Measurements from ENCODE around the gene SLC9C2. TPM values are rescaled to one million over a fixed set of nuclear protein-coding genes. Genes with fewer than 3 reads are reported as not detected.
A peak's percentile ranks its signal among the peaks of the same experiment; 100 is the strongest.

Gene SLC9C2
- total RNA-seq, 5 donors from 2014 or later (not counting 1 experiment from before 2014, with no cell fraction given), result not detected

DNA sequence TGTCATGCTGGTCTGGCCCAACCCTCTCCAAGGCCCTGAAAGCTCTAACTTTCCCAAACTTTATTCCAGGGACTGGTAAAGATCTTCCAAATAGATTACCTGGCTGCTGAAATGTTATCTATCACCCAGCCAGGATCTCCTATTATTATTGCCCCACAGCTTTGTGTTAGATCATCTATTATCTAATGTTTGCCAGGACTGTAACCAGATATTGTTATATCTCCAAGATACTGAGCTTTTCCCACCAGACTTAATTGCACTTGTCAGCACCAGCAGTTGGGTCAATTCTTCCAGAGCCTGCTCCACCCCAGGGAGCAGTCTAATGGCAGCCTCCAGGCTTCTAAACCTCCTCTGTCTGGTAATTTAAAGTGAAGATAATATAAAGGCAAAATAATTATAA is 66.6 kb downstream of the SLC9C2 start:
- Histone ChIP-seq H3K4me1 (ENCODE audit: control insufficient read depth in 1 of 2, extremely low read depth in 1 of 2, insufficient read depth in 2 of 2, low read length in 2 of 2) (peaks cover 0 to 5% of the 10 kb centered on the region in 2 experiments), H3K4me3 (ENCODE audit: control insufficient read depth in 1 of 2, extremely low read depth in 1 of 2, low read length in 1 of 2) (no peak overlapping the region), H3K27ac (ENCODE audit: low read length) (no peak overlapping the region), H3K9me3 (no peaks in the 10 kb centered on the region), H3K36me3 (ENCODE audit: control insufficient read depth in 2 of 2, extremely low read depth in 1 of 2, insufficient read depth in 1 of 2, low read length in 1 of 2) (no peaks in the 10 kb centered on the region), H3K27me3 (replicated peaks in 1 of 2; ENCODE audit: control insufficient read depth in 2 of 2, extremely low read depth in 1 of 2, insufficient read depth in 2 of 2, low read length in 1 of 2) (no peaks in the 10 kb centered on the region)
- CTCF ChIA-PET, result interaction anchor here in 1 of 2 donors (0.6 to 1.0 kb wide), 2 partner anchors 11 to 286 kb away, joined by 3 read pairs; no protein-coding TSS in a partner anchor
- Mint-ChIP-seq H3K4me1 (peaks cover 13 to 14% (median 13%) of the 10 kb centered on the region in 3 donors), H3K27me3 (peaks cover 4 to 10% of the 10 kb centered on the region in 2 donors), H3K27ac (no peak overlapping the region), H3K36me3 (no peaks in the 10 kb centered on the region), H3K4me3 (no peak overlapping the region), H3K9me3 (peaks cover 0 to 5% (median 0%) of the 10 kb centered on the region in 3 donors)
- POLR2A ChIA-PET, result no interaction called here
- DNase-seq, result no peak
- no peak for ATAC-seq (replicated peaks in 1 of 4)

DNA sequence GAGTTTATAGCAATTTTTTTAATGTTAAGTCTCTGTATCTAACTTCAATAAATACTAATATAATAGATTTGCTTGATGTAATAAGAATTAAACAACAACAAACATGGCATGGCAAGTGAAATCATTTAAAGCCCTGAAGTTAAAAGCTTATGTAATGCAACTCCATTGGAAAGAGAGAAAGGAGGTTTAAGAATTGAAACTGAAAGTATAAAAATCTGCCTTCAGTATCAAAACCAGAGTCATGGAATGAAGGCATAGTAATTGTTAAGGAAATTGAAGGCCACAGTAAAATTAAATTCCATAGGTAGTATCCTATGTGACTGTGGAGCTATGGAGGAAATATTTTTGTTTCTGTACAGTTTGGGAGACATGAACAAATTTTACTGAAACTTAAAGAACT is 70.6 kb downstream of the SLC9C2 start:
- DNase-seq, result peak in 1 of 35 experiments; percentile 20
- Mint-ChIP-seq H3K27ac (peak overlapping the region; percentile 17 to 83), H3K4me3 (peak overlapping the region; percentile 41 to 57 (median 56))

DNA sequence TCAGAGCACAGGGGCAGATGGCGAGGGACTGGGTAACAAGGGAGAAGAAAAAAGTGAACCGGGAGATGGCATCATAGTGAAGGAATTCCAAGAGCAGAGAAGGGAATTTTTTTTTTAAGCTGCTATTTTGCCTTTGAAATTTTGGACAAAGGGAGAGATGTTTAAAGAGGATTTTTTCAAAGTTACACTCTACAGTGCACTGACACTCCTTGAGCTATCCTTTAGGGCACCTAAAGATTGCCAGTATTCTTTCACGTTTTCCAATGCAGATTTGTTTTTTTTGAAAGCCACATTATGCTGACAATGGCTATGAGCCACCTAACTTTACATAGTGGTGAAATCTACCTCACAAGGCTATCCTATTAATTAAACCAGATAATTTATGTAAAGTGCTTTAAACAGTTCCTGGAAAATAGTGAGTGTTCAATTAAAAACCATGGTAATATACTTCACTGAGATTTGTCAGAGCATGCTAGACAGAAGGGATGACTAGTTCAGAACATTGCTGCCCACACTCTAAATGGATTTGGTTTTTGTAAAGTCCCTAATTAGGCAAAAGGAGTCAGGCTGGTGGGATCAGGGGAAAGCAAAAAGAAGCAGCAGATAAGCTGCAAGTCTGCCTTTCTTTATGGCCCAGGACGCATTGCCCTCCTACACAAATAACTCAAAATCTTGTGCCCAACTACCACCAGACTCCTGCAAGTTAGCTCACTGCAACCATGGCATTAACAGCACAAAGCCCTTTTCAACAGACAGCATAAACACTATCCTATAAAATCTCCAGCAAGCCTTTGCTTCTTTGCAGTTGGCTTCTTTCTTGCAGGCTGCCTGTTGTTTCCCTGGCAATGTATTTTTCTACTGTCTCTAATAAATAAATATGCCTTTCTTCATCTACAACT is 71.8 kb downstream of the SLC9C2 start:
- WGBS (ENCODE audit: insufficient coverage), result 100% methylated on average over 2 of the region's 4 CpGs
- Histone ChIP-seq H3K9me3 (no peaks in the 10 kb centered on the region), H3K27me3 (replicated peaks in 1 of 2; ENCODE audit: control insufficient read depth in 2 of 2, extremely low read depth in 1 of 2, insufficient read depth in 2 of 2, low read length in 1 of 2) (no peaks in the 10 kb centered on the region), H3K4me3 (ENCODE audit: control insufficient read depth in 1 of 2, extremely low read depth in 1 of 2, low read length in 1 of 2) (no peak overlapping the region), H3K36me3 (ENCODE audit: control insufficient read depth in 2 of 2, extremely low read depth in 1 of 2, insufficient read depth in 1 of 2, low read length in 1 of 2) (no peaks in the 10 kb centered on the region), H3K27ac (ENCODE audit: low read length) (no peak overlapping the region), H3K4me1 (ENCODE audit: control insufficient read depth in 1 of 2, extremely low read depth in 1 of 2, insufficient read depth in 2 of 2, low read length in 2 of 2) (peaks cover 0 to 5% of the 10 kb centered on the region in 2 experiments)
- ATAC-seq (replicated peaks in 1 of 4) (no peak), DNase-seq (no peak)
- Mint-ChIP-seq H3K36me3 (no peaks in the 10 kb centered on the region), H3K27me3 (peaks cover 0 to 4% of the 10 kb centered on the region in 2 donors), H3K9me3 (no peaks in the 10 kb centered on the region), H3K27ac (peak overlapping the region in 1 of 2 donors; percentile 17), H3K4me1 (peaks cover 37 to 45% (median 40%) of the 10 kb centered on the region in 3 donors), H3K4me3 (no peak overlapping the region)
- ChIA-PET POLR2A (interaction anchor here in 1 of 2 donors (0.7 to 1.0 kb wide), 2 partner anchors 11 to 608 kb away, joined by 3 read pairs; no protein-coding TSS in a partner anchor), CTCF (no interaction called here)

More for the DNA sequence above, 70.6 kb downstream of the SLC9C2 start:
- ChIA-PET CTCF (interaction anchor here in 1 of 2 donors (0.5 kb wide), 1 partner anchor 11 kb away, joined by 4 read pairs; no protein-coding TSS in a partner anchor), POLR2A (interaction anchor here in 1 of 2 donors (0.5 kb wide), 1 partner anchor 737 kb away, joined by 3 read pairs; no protein-coding TSS in a partner anchor)
- H3K4me3 ChIP-seq (ENCODE audit: control insufficient read depth in 1 of 2, extremely low read depth in 1 of 2, low read length in 1 of 2), result no peak overlapping the region
- peaks cover 0 to 5% of the 10 kb centered on the region in 2 experiments for H3K4me1 ChIP-seq (ENCODE audit: control insufficient read depth in 1 of 2, extremely low read depth in 1 of 2, insufficient read depth in 2 of 2, low read length in 2 of 2)
- Mint-ChIP-seq H3K4me1 (peaks cover 32 to 39% (median 39%) of the 10 kb centered on the region in 3 donors), H3K36me3 (no peaks in the 10 kb centered on the region), H3K9me3 (no peaks in the 10 kb centered on the region), H3K27me3 (peaks cover 1 to 4% of the 10 kb centered on the region in 2 donors)
- no peaks in the 10 kb centered on the region for H3K27me3 ChIP-seq (replicated peaks in 1 of 2; ENCODE audit: control insufficient read depth in 2 of 2, extremely low read depth in 1 of 2, insufficient read depth in 2 of 2, low read length in 1 of 2)
- no peaks in the 10 kb centered on the region for H3K9me3 ChIP-seq
- peak in 2 of 4 experiments; percentile 31 to 35 for ATAC-seq (replicated peaks in 1 of 4)
- no peaks in the 10 kb centered on the region for H3K36me3 ChIP-seq (ENCODE audit: control insufficient read depth in 2 of 2, extremely low read depth in 1 of 2, insufficient read depth in 1 of 2, low read length in 1 of 2)
- no peak overlapping the region for H3K27ac ChIP-seq (ENCODE audit: low read length)

- Mint-ChIP-seq H3K4me1 (peaks cover 39 to 49% (median 40%) of the 10 kb centered on the region in 3 donors), H3K36me3 (no peaks in the 10 kb centered on the region), H3K4me3 (no peak overlapping the region), H3K27ac (peak overlapping the region; percentile 46 to 50), H3K9me3 (no peaks in the 10 kb centered on the region), H3K27me3 (no peaks in the 10 kb centered on the region)
- Histone ChIP-seq H3K27me3 (replicated peaks in 1 of 2; ENCODE audit: control insufficient read depth in 2 of 2, extremely low read depth in 1 of 2, insufficient read depth in 2 of 2, low read length in 1 of 2) (no peaks in the 10 kb centered on the region), H3K27ac (ENCODE audit: low read length) (no peak overlapping the region), H3K9me3 (no peaks in the 10 kb centered on the region), H3K4me1 (ENCODE audit: control insufficient read depth in 1 of 2, extremely low read depth in 1 of 2, insufficient read depth in 2 of 2, low read length in 2 of 2) (peaks cover 0 to 5% of the 10 kb centered on the region in 2 experiments), H3K36me3 (ENCODE audit: control insufficient read depth in 2 of 2, extremely low read depth in 1 of 2, insufficient read depth in 1 of 2, low read length in 1 of 2) (no peaks in the 10 kb centered on the region), H3K4me3 (ENCODE audit: control insufficient read depth in 1 of 2, extremely low read depth in 1 of 2, low read length in 1 of 2) (no peak overlapping the region)
- CTCF ChIA-PET, result no interaction called here
- DNase-seq (no peak), ATAC-seq (replicated peaks in 1 of 4) (no peak)
- WGBS (ENCODE audit: insufficient coverage), result no CpG with 5 or more reads among the region's 4 CpGs
- POLR2A ChIA-PET, result no interaction called here
Observed at GRCh38 chr1:173529106-173529505, 73.8 kb downstream of the SLC9C2 start.

GRCh38 chr1:173527151-173527826 is 75.6 kb downstream of the SLC9C2 start:
- H3K27me3 ChIP-seq (replicated peaks in 1 of 2; ENCODE audit: control insufficient read depth in 2 of 2, extremely low read depth in 1 of 2, insufficient read depth in 2 of 2, low read length in 1 of 2), result no peaks in the 10 kb centered on the region
- no peaks in the 10 kb centered on the region for H3K36me3 Mint-ChIP-seq
- peaks cover 33 to 42% (median 34%) of the 10 kb centered on the region in 3 donors for H3K4me1 Mint-ChIP-seq
- no peaks in the 10 kb centered on the region for H3K27me3 Mint-ChIP-seq
- ChIA-PET CTCF (interaction anchor here in 1 of 2 donors (0.5 kb wide), 1 partner anchor 195 kb away, joined by 6 read pairs; no protein-coding TSS in a partner anchor), POLR2A (no interaction called here)
- no peaks in the 10 kb centered on the region for H3K9me3 ChIP-seq
- ATAC-seq (replicated peaks in 1 of 4) (no peak), DNase-seq (no peak)
- H3K27ac Mint-ChIP-seq, result no peak overlapping the region
- no peak overlapping the region for H3K4me3 ChIP-seq (ENCODE audit: control insufficient read depth in 1 of 2, extremely low read depth in 1 of 2, low read length in 1 of 2)
- no peaks in the 10 kb centered on the region for H3K9me3 Mint-ChIP-seq
- H3K4me1 ChIP-seq (ENCODE audit: control insufficient read depth in 1 of 2, extremely low read depth in 1 of 2, insufficient read depth in 2 of 2, low read length in 2 of 2), result no peaks in the 10 kb centered on the region
- no peak overlapping the region for H3K27ac ChIP-seq (ENCODE audit: low read length)
- no peak overlapping the region for H3K4me3 Mint-ChIP-seq
- H3K36me3 ChIP-seq (ENCODE audit: control insufficient read depth in 2 of 2, extremely low read depth in 1 of 2, insufficient read depth in 1 of 2, low read length in 1 of 2), result no peaks in the 10 kb centered on the region
- no CpG with 5 or more reads among the region's 3 CpGs for WGBS (ENCODE audit: insufficient coverage)

DNA sequence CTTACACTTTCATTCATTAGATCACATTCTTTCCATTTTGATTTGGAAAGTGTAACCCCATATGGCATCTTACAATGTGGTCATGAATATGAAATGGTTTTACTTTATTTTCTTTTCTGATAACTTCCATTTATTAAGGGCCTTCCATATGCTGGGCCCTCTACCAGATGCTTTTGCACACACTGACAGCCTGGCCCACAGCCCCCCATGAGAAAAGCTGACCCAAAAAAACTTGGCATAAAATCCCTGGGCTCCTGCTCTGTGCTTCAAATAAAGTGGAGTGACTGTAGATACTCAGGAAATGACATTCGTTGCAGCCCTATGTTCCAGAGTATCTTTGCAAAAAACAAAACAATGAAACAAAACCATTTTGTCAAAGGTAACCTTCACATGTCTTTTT is 76.9 kb downstream of the SLC9C2 start:
- DNase-seq, result no peak
- no peak for ATAC-seq (replicated peaks in 1 of 4)
- Mint-ChIP-seq H3K27ac (no peak overlapping the region), H3K4me3 (no peak overlapping the region), H3K9me3 (no peaks in the 10 kb centered on the region), H3K27me3 (no peaks in the 10 kb centered on the region), H3K4me1 (peaks cover 24 to 33% (median 26%) of the 10 kb centered on the region in 3 donors), H3K36me3 (no peaks in the 10 kb centered on the region)
- no peak overlapping the region for H3K4me3 ChIP-seq (ENCODE audit: control insufficient read depth in 1 of 2, extremely low read depth in 1 of 2, low read length in 1 of 2)
- no peaks in the 10 kb centered on the region for H3K27me3 ChIP-seq (replicated peaks in 1 of 2; ENCODE audit: control insufficient read depth in 2 of 2, extremely low read depth in 1 of 2, insufficient read depth in 2 of 2, low read length in 1 of 2)
- no peak overlapping the region for H3K27ac ChIP-seq (ENCODE audit: low read length)
- ChIA-PET POLR2A (no interaction called here), CTCF (no interaction called here)
- 100% methylated on average over 1 of the region's 1 CpG for WGBS (ENCODE audit: insufficient coverage)
- H3K4me1 ChIP-seq (ENCODE audit: control insufficient read depth in 1 of 2, extremely low read depth in 1 of 2, insufficient read depth in 2 of 2, low read length in 2 of 2), result no peaks in the 10 kb centered on the region
- no peaks in the 10 kb centered on the region for H3K9me3 ChIP-seq
- H3K36me3 ChIP-seq (ENCODE audit: control insufficient read depth in 2 of 2, extremely low read depth in 1 of 2, insufficient read depth in 1 of 2, low read length in 1 of 2), result no peaks in the 10 kb centered on the region

Measured in T-cell (primary cell).